Spleen (tissue), 11 donors: ENCODE results near the gene ATP8A2. TPM values are rescaled to one million over a fixed set of nuclear protein-coding genes. Genes with fewer than 3 reads are reported as not detected.

ENCODE experiments used
- DNase-seq: peaks from one replicate; pipeline ENCODE4 v3.0.0-alpha.2; 2020
- H3K27ac ChIP-seq, 8 donors: fragments of 200-600 bp; sonication (generic) in 7 of 8; 1 replicate in 4 of 8; 2 replicates in 4 of 8; pipeline versions ENCODE4 v1.5.0 to v1.8.0; 2016 to 2021; ENCODE audit warnings: inconsistent platforms in 4 of 8, mild to moderate bottlenecking in 4 of 8, moderate library complexity in 1 of 8
- H3K27me3 ChIP-seq, 7 donors: fragments of 200-600 bp; sonication (generic) in 6 of 7; replicated peaks in 1 of 7; 1 replicate in 4 of 7; 2 replicates in 3 of 7; pipeline versions ENCODE4 v1.5.0 to v1.8.0; 2016 to 2021; ENCODE audit warnings: inconsistent platforms in 3 of 7, mild to moderate bottlenecking in 1 of 7
- H3K36me3 ChIP-seq, 6 donors: fragments of 200-600 bp; sonication (generic) in 5 of 6; 1 replicate in 4 of 6; 2 replicates in 2 of 6; pipeline versions ENCODE4 v1.5.0 to v1.8.0; 2016 to 2021; ENCODE audit warnings: inconsistent platforms in 2 of 6
- H3K4me1 ChIP-seq, 6 donors: fragments of 200-600 bp; sonication (generic) in 5 of 6; 1 replicate in 3 of 6; 2 replicates in 3 of 6; pipeline versions ENCODE4 v1.5.0 to v1.8.0; 2016 to 2021; ENCODE audit warnings: inconsistent platforms in 3 of 6
- H3K4me3 ChIP-seq, 8 donors: fragments of 200-600 bp; sonication (generic) in 7 of 8; 1 replicate in 4 of 8; 2 replicates in 4 of 8; pipeline versions ENCODE4 v1.5.0 to v1.8.0; 2016 to 2021; ENCODE audit warnings: inconsistent platforms in 4 of 8, mild to moderate bottlenecking in 4 of 8, moderate library complexity in 2 of 8
- H3K9me3 ChIP-seq, 8 donors: fragments of 200-600 bp; sonication (generic) in 7 of 8; 1 replicate in 4 of 8; 2 replicates in 4 of 8; pipeline versions ENCODE4 v1.5.0 to v1.8.0; 2016 to 2021; ENCODE audit warnings: inconsistent platforms in 4 of 8
- POLR2A ChIP-seq, 3 donors: fragments of 450-650 bp; IDR thresholded peaks; one replicate each; pipeline ENCODE4 v1.5.1; 2017; ENCODE audit warnings: antibody characterized with exemption in 3 of 3, mild to moderate bottlenecking in 1 of 3
- POLR2AphosphoS5 ChIP-seq, 3 donors: sonication (generic); formaldehyde crosslinking; IDR thresholded peaks; one replicate each; pipeline ENCODE4 v1.5.1; 2017; ENCODE audit warnings: antibody characterized with exemption in 3 of 3
- WGBS, 5 donors: extraction: QIAGEN DNeasy Blood & Tissue Kit in 3 of 5; methylation state at CpG; one replicate each; pipeline versions ENCODE4 v1.1.5 to v1.1.7; 2013 to 2018; 5-methylcytosine and 5-hydroxymethylcytosine counted together
- intact Hi-C: fragments of 100-400 bp; cut with DNase I; formaldehyde crosslinking; loops from one replicate; pipeline ENCODE4 v1.15.0; 2023; ENCODE audit warnings: low total_unique reads
- polyA plus RNA-seq, 3 donors: library from polyadenylated mRNA; stranded (reverse); fragments of 200-250 nt; gene quantifications; one replicate each; pipeline ENCODE4 v1.2.1, GENCODE V29; 2013
- total RNA-seq, 7 donors: library from RNA; depleted of rRNA in 3 of 7; stranded (reverse); fragments of >200 nt in 3 of 7; fragmentation: NEBNext Ultra II Directional in 4 of 7; extraction: Animal tissue kit (Norgen Biotek cat#: 25700) in 4 of 7; gene quantifications; one replicate each; pipeline versions ENCODE4 v1.1.0 to v1.2.1, GENCODE V29; 2016 to 2021
- TF ChIP-seq, protein P1 (sequence below), 11 experiments: fragments of 200-600 bp in 7 of 11; fragments of 450-650 bp in 4 of 11; sonication (generic) in 4 of 11; IDR thresholded peaks in 8 of 11; conservative IDR thresholded peaks in 3 of 11; 1 replicate in 7 of 11; 2 replicates in 4 of 11; pipeline versions ENCODE4 v1.4.0 to v1.8.0; 2016 to 2021; ENCODE audit warnings: antibody characterized with exemption in 11 of 11, inconsistent platforms in 4 of 11, mild to moderate bottlenecking in 1 of 11
- donor health status: healthy with polysubstance abuse.
- donor health status: DM: no; HTN: no; CAD: no; lungs with moderate emphysema.
- donor health status: DM: no; HTN: no; CAD: no.
- donor health status: Bipolar disorder and iron deficiency.
- donor health status: healthy.
- donor health status: DM: no; HTN: no; CAD: no.
- donor health status: DM: yes; HTN: yes; CAD: no.

ATP8A2 gene
- total and polyA plus RNA-seq, 10 donors, result 0.09 to 0.46 (median 0.25) TPM

DNA sequence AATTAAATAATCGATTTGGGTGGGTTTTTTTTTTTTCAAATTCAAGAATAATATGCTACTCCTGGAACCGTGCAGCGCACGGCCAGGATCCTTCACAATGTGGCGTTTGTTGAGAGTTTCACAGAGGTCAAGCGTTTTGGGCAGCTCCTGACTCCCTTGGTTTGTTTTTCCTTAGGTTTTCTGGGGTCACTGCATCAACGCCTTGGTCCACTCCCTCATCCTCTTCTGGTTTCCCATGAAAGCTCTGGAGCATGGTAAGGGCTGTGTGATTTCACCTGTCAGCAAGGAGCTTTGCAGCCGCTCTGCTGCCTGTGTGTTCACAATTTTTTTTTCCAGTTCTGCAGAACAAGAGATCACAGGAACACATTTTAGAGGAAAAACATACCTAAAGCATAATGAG, 467.6 kb downstream of the ATP8A2 start:
- 80 to 83% (median 82%) methylated on average over 8 of the region's 8 CpGs for WGBS, 5 donors

DNA sequence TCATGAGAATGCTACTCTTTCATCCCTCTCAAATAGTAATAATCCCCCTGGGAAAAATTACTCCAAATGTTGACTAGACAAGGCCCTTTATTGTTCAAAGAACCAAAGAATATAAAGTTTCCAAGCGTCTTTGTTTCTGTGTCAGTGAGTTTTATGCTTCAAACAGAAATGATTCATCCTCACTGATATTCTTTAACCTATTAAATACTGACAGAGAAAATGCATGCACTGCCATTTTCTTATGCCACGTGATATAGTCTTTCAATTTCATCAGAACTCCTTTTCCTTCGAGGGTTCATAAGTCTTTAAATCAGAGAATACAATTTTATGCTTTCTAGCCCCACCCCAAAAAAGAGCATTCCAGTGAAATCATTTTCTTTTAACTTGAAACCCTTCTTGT, 468.5 kb downstream of the ATP8A2 start:
- Histone ChIP-seq H3K4me3 (no peak overlapping the region), H3K9me3 (peaks cover 0 to 4% (median 0%) of the 10 kb centered on the region in 8 donors), H3K27me3 (no peaks in the 10 kb centered on the region), H3K4me1 (no peaks in the 10 kb centered on the region), H3K36me3 (no peaks in the 10 kb centered on the region), H3K27ac (no peak overlapping the region)
- whole genome bisulfite sequencing, 5 donors, result 75 to 87% (median 83%) methylated on average over 3 of the region's 3 CpGs
- no peak for TF ChIP-seq POLR2AphosphoS5 (IDR thresholded peaks at IDR 0.05)
- TF ChIP-seq POLR2A (IDR thresholded peaks at IDR 0.05), result no peak
- TF ChIP-seq, protein P1, sequence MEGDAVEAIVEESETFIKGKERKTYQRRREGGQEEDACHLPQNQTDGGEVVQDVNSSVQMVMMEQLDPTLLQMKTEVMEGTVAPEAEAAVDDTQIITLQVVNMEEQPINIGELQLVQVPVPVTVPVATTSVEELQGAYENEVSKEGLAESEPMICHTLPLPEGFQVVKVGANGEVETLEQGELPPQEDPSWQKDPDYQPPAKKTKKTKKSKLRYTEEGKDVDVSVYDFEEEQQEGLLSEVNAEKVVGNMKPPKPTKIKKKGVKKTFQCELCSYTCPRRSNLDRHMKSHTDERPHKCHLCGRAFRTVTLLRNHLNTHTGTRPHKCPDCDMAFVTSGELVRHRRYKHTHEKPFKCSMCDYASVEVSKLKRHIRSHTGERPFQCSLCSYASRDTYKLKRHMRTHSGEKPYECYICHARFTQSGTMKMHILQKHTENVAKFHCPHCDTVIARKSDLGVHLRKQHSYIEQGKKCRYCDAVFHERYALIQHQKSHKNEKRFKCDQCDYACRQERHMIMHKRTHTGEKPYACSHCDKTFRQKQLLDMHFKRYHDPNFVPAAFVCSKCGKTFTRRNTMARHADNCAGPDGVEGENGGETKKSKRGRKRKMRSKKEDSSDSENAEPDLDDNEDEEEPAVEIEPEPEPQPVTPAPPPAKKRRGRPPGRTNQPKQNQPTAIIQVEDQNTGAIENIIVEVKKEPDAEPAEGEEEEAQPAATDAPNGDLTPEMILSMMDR (IDR thresholded peaks at IDR 0.05 in 8 of 11, conservative IDR thresholded peaks at IDR 0.05 in 3 of 11), result no peak
- no peak for DNase-seq
- intact Hi-C loops, result no loop called here

More for the DNA sequence above, 467.6 kb downstream of the ATP8A2 start:
- no peaks in the 10 kb centered on the region for H3K27me3 ChIP-seq
- H3K36me3 ChIP-seq, result no peaks in the 10 kb centered on the region
- intact Hi-C loops, result no loop called here
- no peak overlapping the region for H3K27ac ChIP-seq
- H3K9me3 ChIP-seq, result peaks cover 0 to 4% (median 0%) of the 10 kb centered on the region in 8 donors
- DNase-seq, result no peak
- no peak overlapping the region for H3K4me3 ChIP-seq
- TF ChIP-seq POLR2AphosphoS5 (IDR thresholded peaks at IDR 0.05) (no peak), POLR2A (IDR thresholded peaks at IDR 0.05) (no peak)
- TF ChIP-seq, protein P1 (IDR thresholded peaks at IDR 0.05 in 8 of 11, conservative IDR thresholded peaks at IDR 0.05 in 3 of 11), result no peak
- H3K4me1 ChIP-seq, result no peaks in the 10 kb centered on the region

DNA sequence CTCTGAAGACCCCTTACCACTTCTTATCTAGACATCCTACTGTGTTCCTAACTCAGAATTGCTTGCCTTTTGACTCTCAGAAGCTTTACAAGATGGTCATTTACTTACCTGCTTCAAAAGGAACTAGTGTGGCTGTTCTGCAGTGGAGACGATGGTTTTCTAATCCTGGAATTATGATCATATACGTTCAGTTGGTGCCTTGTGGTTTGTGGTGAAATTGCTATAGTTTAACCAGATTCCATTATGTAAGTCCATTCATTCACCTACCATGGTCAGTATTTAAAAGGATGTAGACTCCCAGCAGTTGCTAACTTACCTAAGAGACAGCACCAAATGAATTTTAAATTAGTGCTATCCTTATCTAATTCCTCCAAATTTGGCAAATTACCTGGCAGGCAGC, 469.2 kb downstream of the ATP8A2 start:
- DNase-seq, result no peak
- Histone ChIP-seq H3K27ac (no peak overlapping the region), H3K36me3 (no peaks in the 10 kb centered on the region), H3K27me3 (no peaks in the 10 kb centered on the region), H3K9me3 (peaks cover 0 to 4% (median 0%) of the 10 kb centered on the region in 8 donors), H3K4me3 (no peak overlapping the region), H3K4me1 (no peaks in the 10 kb centered on the region)
- TF ChIP-seq POLR2AphosphoS5 (IDR thresholded peaks at IDR 0.05) (no peak), POLR2A (IDR thresholded peaks at IDR 0.05) (no peak)
- TF ChIP-seq, protein P1 (IDR thresholded peaks at IDR 0.05 in 8 of 11, conservative IDR thresholded peaks at IDR 0.05 in 3 of 11), result no peak
- intact Hi-C loops, result no loop called here
- 48 to 92% (median 62%) methylated on average over 2 of the region's 2 CpGs for WGBS, 5 donors

DNA sequence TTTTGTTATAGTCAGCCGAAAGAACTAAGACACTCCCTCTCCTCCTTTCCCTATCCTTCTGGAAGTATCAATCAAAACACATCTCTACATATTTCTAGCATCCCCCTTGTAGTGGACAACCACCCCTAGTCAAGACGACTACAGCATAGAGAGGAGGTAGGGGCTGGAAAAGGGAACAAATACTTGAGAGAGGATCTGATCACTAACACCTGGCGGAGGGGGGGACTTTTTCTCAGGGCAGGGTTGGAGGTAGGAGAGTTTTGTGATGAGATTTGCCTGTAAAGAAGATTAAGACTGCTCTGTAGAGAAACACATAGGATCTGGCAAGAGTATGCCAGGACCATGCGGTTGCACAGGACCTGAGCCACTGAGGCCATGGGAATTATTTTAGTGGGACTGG, 471.9 kb downstream of the ATP8A2 start:
- Histone ChIP-seq H3K27ac (no peak overlapping the region), H3K36me3 (no peaks in the 10 kb centered on the region), H3K4me1 (peaks cover 9 to 26% (median 20%) of the 10 kb centered on the region in 6 donors), H3K4me3 (no peak overlapping the region), H3K9me3 (peaks cover 0 to 4% (median 0%) of the 10 kb centered on the region in 8 donors), H3K27me3 (no peaks in the 10 kb centered on the region)
- no peak for TF ChIP-seq POLR2AphosphoS5 (IDR thresholded peaks at IDR 0.05)
- no peak for DNase-seq
- intact Hi-C loops, result no loop called here
- WGBS, 5 donors, result 80 to 90% (median 83%) methylated on average over 4 of the region's 4 CpGs
